K562 (cell line): ENCODE results near the gene ZDHHC3.

Experiments
- POLR2A ChIP-seq: fragments of 450-650 bp; conservative IDR thresholded peaks from 2 replicates; pipeline ENCODE4 v1.6.1; 2016
- RBM15 ChIP-seq: fragments of 200-400 bp; formaldehyde crosslinking; IDR thresholded peaks from 2 replicates; pipeline ENCODE4 v1.6.1; 2018; ENCODE audit warnings: mild to moderate bottlenecking, low read length, moderate library complexity; ENCODE audit not compliant: insufficient read depth
- TAF1 ChIP-seq: IDR thresholded peaks from 2 replicates; pipeline ENCODE4 v1.6.1; 2011; ENCODE audit warnings: mild to moderate bottlenecking, low read length, moderate library complexity; ENCODE audit not compliant: insufficient read depth, control insufficient read depth, severe bottlenecking; ENCODE audit errors: extremely low read depth
- TCF7 ChIP-seq: sonication (generic); IDR thresholded peaks from 2 replicates; pipeline ENCODE4 v1.6.1; 2016; ENCODE audit warnings: antibody characterized with exemption, borderline replicate concordance
- ZSCAN32 ChIP-seq: fragments of 450-650 bp; formaldehyde crosslinking; IDR thresholded peaks from 2 replicates; pipeline ENCODE4 v1.4.0; 2020; ENCODE audit warnings: mild to moderate bottlenecking, moderate library complexity
- TF ChIP-seq, protein P1 (sequence below), 3 experiments: IDR thresholded peaks in 2 of 3; conservative IDR thresholded peaks in 1 of 3; 2 replicates each; pipeline ENCODE4 v1.5.1; 2011 to 2012; ENCODE audit warnings: low read length in 3 of 3, mild to moderate bottlenecking in 3 of 3, control low read depth in 2 of 3, improper control_type of control experiment in 1 of 3, inconsistent platforms in 1 of 3, low read depth in 1 of 3, mixed read lengths in 1 of 3, moderate library complexity in 1 of 3; ENCODE audit not compliant: insufficient read depth in 2 of 3
- TF ChIP-seq, protein P2 (sequence below): fragments of 250-450 bp; sonication (Bioruptor Pico); IDR thresholded peaks from 2 replicates; pipeline ENCODE4 v1.8.0; 2021; ENCODE audit warnings: mild to moderate bottlenecking, moderate library complexity

DNA sequence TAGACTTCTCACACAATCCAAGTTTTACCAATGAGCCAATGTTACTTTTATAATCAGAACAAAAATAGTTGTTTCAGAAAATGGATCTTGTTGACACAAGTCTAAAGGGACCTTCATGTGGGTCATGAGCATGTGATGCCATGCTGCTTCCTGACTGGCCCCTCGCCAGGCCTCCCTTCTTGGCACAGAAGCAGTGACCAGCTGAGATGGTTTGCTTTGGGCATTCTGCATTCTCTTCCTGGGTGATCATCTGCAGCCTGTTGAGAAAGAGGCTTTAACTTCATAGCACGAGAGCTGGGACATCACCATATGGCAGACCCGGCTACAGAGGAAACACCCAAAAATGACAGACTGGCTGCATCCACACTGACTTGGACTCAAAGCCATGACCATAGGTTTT is 55.9 kb downstream of the ZDHHC3 start:
- TF ChIP-seq TAF1, result no peak
- no peak for TF ChIP-seq RBM15
- TF ChIP-seq, protein P1, sequence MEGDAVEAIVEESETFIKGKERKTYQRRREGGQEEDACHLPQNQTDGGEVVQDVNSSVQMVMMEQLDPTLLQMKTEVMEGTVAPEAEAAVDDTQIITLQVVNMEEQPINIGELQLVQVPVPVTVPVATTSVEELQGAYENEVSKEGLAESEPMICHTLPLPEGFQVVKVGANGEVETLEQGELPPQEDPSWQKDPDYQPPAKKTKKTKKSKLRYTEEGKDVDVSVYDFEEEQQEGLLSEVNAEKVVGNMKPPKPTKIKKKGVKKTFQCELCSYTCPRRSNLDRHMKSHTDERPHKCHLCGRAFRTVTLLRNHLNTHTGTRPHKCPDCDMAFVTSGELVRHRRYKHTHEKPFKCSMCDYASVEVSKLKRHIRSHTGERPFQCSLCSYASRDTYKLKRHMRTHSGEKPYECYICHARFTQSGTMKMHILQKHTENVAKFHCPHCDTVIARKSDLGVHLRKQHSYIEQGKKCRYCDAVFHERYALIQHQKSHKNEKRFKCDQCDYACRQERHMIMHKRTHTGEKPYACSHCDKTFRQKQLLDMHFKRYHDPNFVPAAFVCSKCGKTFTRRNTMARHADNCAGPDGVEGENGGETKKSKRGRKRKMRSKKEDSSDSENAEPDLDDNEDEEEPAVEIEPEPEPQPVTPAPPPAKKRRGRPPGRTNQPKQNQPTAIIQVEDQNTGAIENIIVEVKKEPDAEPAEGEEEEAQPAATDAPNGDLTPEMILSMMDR (IDR thresholded peaks at IDR 0.05 in 2 of 3, conservative IDR thresholded peaks at IDR 0.05 in 1 of 3; ENCODE audit: insufficient read depth in 2 of 3, low read depth in 1 of 3, low read length in 3 of 3), result no peak
- no peak for TF ChIP-seq POLR2A
- TF ChIP-seq ZSCAN32, result no peak
- no peak for TF ChIP-seq TCF7
- TF ChIP-seq, protein P2, sequence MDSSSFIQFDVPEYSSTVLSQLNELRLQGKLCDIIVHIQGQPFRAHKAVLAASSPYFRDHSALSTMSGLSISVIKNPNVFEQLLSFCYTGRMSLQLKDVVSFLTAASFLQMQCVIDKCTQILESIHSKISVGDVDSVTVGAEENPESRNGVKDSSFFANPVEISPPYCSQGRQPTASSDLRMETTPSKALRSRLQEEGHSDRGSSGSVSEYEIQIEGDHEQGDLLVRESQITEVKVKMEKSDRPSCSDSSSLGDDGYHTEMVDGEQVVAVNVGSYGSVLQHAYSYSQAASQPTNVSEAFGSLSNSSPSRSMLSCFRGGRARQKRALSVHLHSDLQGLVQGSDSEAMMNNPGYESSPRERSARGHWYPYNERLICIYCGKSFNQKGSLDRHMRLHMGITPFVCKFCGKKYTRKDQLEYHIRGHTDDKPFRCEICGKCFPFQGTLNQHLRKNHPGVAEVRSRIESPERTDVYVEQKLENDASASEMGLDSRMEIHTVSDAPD (CRISPR knock-in tag), result no peak
